PFSK-1 (cell line): ENCODE measurements around the gene TMTC2.

Experiments
- POLR2AphosphoS5 ChIP-seq: IDR thresholded peaks from 2 replicates; pipeline ENCODE4 v1.6.1; 2012; ENCODE audit warnings: low read depth, mild to moderate bottlenecking, control low read depth, low read length, moderate library complexity
- TAF1 ChIP-seq: IDR thresholded peaks from 2 replicates; pipeline ENCODE4 v1.6.1; 2012; ENCODE audit warnings: low read length, control low read depth, borderline replicate concordance; ENCODE audit not compliant: insufficient read depth

DNA sequence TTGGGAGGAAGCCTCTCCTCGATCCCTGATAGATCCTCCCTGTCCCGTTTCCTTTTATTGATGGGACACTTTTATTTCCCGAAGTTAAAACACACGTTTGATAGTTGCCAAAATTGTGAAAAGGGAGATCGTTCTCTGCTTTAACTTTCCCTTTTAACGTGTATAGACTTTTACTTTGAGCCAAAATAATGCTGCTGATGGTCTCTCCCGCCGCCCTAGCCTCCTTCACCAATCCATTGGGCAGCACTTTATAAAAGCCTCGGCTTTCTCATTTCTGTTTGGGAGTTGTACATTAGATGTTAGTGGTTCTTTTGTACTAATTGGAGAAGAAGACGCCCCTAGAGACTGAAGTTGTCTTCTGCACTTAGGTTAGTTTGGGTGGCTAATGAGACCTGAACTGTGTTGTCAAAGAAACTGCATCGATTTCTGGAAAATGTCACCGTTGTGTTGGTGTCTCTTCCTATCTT lies 1.4 kb downstream of the TMTC2 start:
- TF ChIP-seq POLR2AphosphoS5 (no peak), TAF1 (no peak)
